Neural cell (in vitro differentiated cells): ENCODE results near the gene LRRC61. TPM values are rescaled to one million over a fixed set of nuclear protein-coding genes. Genes with fewer than 3 reads are reported as not detected.

Experiments used
- H2AFZ ChIP-seq: fragments of 200-600, 300-800 bp; sonication (generic), shearing (Covaris generic); 2 replicates; pipeline ENCODE4 v1.6.0; 2014; ENCODE audit warnings: low read depth, mild to moderate bottlenecking, antibody characterized with exemption, low read length, moderate library complexity
- H3F3A ChIP-seq: fragments of 200-600 bp; shearing (Covaris generic); 2 replicates; pipeline ENCODE4 v1.6.1; 2016; ENCODE audit warnings: mild to moderate bottlenecking, moderate library complexity, mixed read lengths, antibody characterized with exemption, low read length; ENCODE audit not compliant: insufficient read depth, poor library complexity, severe bottlenecking
- H3K27ac ChIP-seq: fragments of 200-600, 300-800 bp; sonication (generic), shearing (Covaris generic); 2 replicates; pipeline ENCODE4 v1.5.1; 2014; ENCODE audit warnings: mild to moderate bottlenecking, low read length, moderate library complexity
- H3K27me3 ChIP-seq: fragments of 300-800, 200-600 bp; sonication (generic), shearing (Covaris generic); 2 replicates; pipeline ENCODE4 v1.6.0; 2014; ENCODE audit warnings: mild to moderate bottlenecking, low read depth, low read length, moderate library complexity; ENCODE audit not compliant: insufficient read depth
- H3K36me3 ChIP-seq: fragments of 300-800, 200-600 bp; sonication (generic), shearing (Covaris generic); 2 replicates; pipeline ENCODE4 v1.5.1; 2014; ENCODE audit warnings: mild to moderate bottlenecking, antibody characterized with exemption, low read length, moderate library complexity; ENCODE audit not compliant: insufficient read depth
- H3K4me2 ChIP-seq: fragments of 300-800, 200-600 bp; sonication (generic), shearing (Covaris generic); 2 replicates; pipeline ENCODE4 v1.6.0; 2014; ENCODE audit warnings: mild to moderate bottlenecking, low read length
- H3K4me3 ChIP-seq: fragments of 300-800, 200-600 bp; sonication (generic), shearing (Covaris generic); 2 replicates; pipeline ENCODE4 v1.5.1; 2014; ENCODE audit warnings: mild to moderate bottlenecking, low read length, moderate library complexity
- H3K79me2 ChIP-seq: fragments of 200-600 bp; shearing (Covaris generic); replicated peaks from 2 replicates; pipeline ENCODE4 v1.6.0; 2014; ENCODE audit warnings: mild to moderate bottlenecking, low read length, moderate library complexity; ENCODE audit not compliant: insufficient read depth
- H3K9ac ChIP-seq: fragments of 300-800, 200-600 bp; sonication (generic), shearing (Covaris generic); 2 replicates; pipeline ENCODE4 v1.6.1; 2016; ENCODE audit warnings: mild to moderate bottlenecking, low read length, mixed read lengths
- H3K9me2 ChIP-seq: fragments of 200-600 bp; shearing (Covaris generic); 2 replicates; pipeline ENCODE4 v1.6.1; 2016; ENCODE audit warnings: mild to moderate bottlenecking, low read length, mixed read lengths; ENCODE audit not compliant: insufficient read depth
- H3K9me3 ChIP-seq: fragments of 200-600, 300-800 bp; sonication (generic), shearing (Covaris generic); 2 replicates; pipeline ENCODE4 v1.6.1; 2016; ENCODE audit warnings: mild to moderate bottlenecking, mixed run types, low read length, moderate library complexity, mixed read lengths
- H4K20me1 ChIP-seq: fragments of 200-600 bp; shearing (Covaris generic); 2 replicates; pipeline ENCODE4 v1.6.1; 2016; ENCODE audit warnings: mild to moderate bottlenecking, mixed run types; ENCODE audit not compliant: insufficient read depth
- CTCF ChIP-seq: fragments of 450-650 bp; IDR thresholded peaks from 2 replicates; pipeline ENCODE4 v1.5.1; 2014; ENCODE audit warnings: antibody characterized with exemption, mild to moderate bottlenecking, moderate library complexity; ENCODE audit not compliant: poor library complexity, severe bottlenecking
- EP300 ChIP-seq: fragments of 450-650 bp; conservative IDR thresholded peaks from 2 replicates; pipeline ENCODE4 v1.6.1; 2014; ENCODE audit warnings: antibody characterized with exemption, mild to moderate bottlenecking, moderate library complexity; ENCODE audit not compliant: poor library complexity, severe bottlenecking
- EZH2 ChIP-seq: fragments of 200-600, 300-800 bp; shearing (Covaris generic), sonication (generic); IDR thresholded peaks from 2 replicates; pipeline ENCODE4 v1.6.1; 2014; ENCODE audit warnings: antibody characterized with exemption, low read length, borderline replicate concordance, mild to moderate bottlenecking; ENCODE audit not compliant: insufficient read depth, poor library complexity, severe bottlenecking
- MXI1 ChIP-seq: fragments of 450-650 bp; conservative IDR thresholded peaks from 2 replicates; pipeline ENCODE4 v1.6.1; 2014; ENCODE audit warnings: antibody characterized with exemption, mild to moderate bottlenecking; ENCODE audit not compliant: poor library complexity, severe bottlenecking
- POLR2AphosphoS5 ChIP-seq: IDR thresholded peaks from 2 replicates; pipeline ENCODE4 v1.6.1; 2012
- RAD21 ChIP-seq: fragments of 450-650 bp; conservative IDR thresholded peaks from 2 replicates; pipeline ENCODE4 v1.6.1; 2014; ENCODE audit warnings: antibody characterized with exemption, mild to moderate bottlenecking, moderate library complexity
- SMC3 ChIP-seq: fragments of 450-650 bp; conservative IDR thresholded peaks from 2 replicates; pipeline ENCODE4 v1.6.1; 2014; ENCODE audit warnings: antibody characterized with exemption, mild to moderate bottlenecking, moderate library complexity; ENCODE audit not compliant: poor library complexity
- TAF1 ChIP-seq: IDR thresholded peaks from 2 replicates; pipeline ENCODE4 v1.6.1; 2012; ENCODE audit warnings: low read depth
- polyA plus RNA-seq: library from polyadenylated mRNA; depleted of rRNA; stranded (reverse); fragments of >200 nt; gene quantifications from 2 replicates; pipeline ENCODE4 v1.2.3, GENCODE V29; 2014
- TF ChIP-seq, protein P1 (sequence below): IDR thresholded peaks from 2 replicates; pipeline ENCODE4 v1.6.1; 2012; ENCODE audit warnings: borderline replicate concordance

Gene LRRC61
- polyA plus RNA-seq, 1 donor from 2014 or later, result 5.0 TPM

GRCh38 chr7:150358433-150358832 lies 35.3 kb downstream of the LRRC61 start:
- Histone ChIP-seq H3K4me2 (no peak overlapping the region), H3K4me3 (no peak overlapping the region), H3K79me2 (no peaks in the 10 kb centered on the region), H3F3A (no peaks in the 10 kb centered on the region), H3K27ac (no peak overlapping the region), H3K27me3 (no peaks in the 10 kb centered on the region), H3K9ac (no peak overlapping the region), H4K20me1 (no peaks in the 10 kb centered on the region), H3K36me3 (no peaks in the 10 kb centered on the region), H3K9me2 (no peaks in the 10 kb centered on the region), H2AFZ (no peak overlapping the region), H3K9me3 (no peaks in the 10 kb centered on the region)
- TF ChIP-seq EP300 (no peak), MXI1 (no peak), EZH2 (no peak), POLR2AphosphoS5 (no peak), TAF1 (no peak), CTCF (no peak), SMC3 (no peak), RAD21 (no peak)
- TF ChIP-seq, protein P1, sequence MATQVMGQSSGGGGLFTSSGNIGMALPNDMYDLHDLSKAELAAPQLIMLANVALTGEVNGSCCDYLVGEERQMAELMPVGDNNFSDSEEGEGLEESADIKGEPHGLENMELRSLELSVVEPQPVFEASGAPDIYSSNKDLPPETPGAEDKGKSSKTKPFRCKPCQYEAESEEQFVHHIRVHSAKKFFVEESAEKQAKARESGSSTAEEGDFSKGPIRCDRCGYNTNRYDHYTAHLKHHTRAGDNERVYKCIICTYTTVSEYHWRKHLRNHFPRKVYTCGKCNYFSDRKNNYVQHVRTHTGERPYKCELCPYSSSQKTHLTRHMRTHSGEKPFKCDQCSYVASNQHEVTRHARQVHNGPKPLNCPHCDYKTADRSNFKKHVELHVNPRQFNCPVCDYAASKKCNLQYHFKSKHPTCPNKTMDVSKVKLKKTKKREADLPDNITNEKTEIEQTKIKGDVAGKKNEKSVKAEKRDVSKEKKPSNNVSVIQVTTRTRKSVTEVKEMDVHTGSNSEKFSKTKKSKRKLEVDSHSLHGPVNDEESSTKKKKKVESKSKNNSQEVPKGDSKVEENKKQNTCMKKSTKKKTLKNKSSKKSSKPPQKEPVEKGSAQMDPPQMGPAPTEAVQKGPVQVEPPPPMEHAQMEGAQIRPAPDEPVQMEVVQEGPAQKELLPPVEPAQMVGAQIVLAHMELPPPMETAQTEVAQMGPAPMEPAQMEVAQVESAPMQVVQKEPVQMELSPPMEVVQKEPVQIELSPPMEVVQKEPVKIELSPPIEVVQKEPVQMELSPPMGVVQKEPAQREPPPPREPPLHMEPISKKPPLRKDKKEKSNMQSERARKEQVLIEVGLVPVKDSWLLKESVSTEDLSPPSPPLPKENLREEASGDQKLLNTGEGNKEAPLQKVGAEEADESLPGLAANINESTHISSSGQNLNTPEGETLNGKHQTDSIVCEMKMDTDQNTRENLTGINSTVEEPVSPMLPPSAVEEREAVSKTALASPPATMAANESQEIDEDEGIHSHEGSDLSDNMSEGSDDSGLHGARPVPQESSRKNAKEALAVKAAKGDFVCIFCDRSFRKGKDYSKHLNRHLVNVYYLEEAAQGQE, result no peak

DNA sequence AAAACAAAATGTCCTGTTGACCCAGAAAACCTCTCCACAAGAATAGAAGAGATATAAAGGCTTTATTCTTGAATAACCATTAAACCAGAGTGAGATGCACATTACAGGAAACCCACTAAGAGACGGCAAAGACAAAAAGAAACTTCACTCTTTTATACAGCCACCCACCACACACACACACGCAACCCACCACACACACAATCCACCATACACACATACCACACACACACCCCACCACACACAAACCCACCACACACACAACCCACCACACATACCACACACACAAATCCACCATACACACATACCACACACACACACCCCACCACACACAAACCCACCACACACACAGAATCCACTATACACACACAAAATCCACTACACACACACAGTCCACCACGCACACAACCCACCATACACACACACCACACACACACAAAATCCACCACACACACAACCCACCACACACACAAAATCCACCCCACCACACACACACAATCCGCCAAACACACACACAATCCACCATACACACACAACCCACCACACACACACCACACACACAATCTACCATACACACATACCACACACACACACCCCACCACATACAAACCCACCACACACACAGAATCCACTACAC lies 36.0 kb downstream of the LRRC61 start:
- no peak overlapping the region for H3K9ac ChIP-seq
- no peaks in the 10 kb centered on the region for H3K27me3 ChIP-seq
- H3K4me3 ChIP-seq, result no peak overlapping the region
- H3K27ac ChIP-seq, result no peak overlapping the region
- H3K36me3 ChIP-seq, result no peaks in the 10 kb centered on the region
- H4K20me1 ChIP-seq, result no peaks in the 10 kb centered on the region
- H2AFZ ChIP-seq, result no peak overlapping the region
- H3K9me2 ChIP-seq, result no peaks in the 10 kb centered on the region
- H3K79me2 ChIP-seq, result no peaks in the 10 kb centered on the region
- no peak for TF ChIP-seq RAD21
- TF ChIP-seq, protein P1, result no peak
- TF ChIP-seq EP300, result no peak
- no peak for TF ChIP-seq TAF1
- no peak for TF ChIP-seq SMC3
- TF ChIP-seq CTCF, result no peak
- no peak for TF ChIP-seq EZH2
- no peak for TF ChIP-seq MXI1
- no peak for TF ChIP-seq POLR2AphosphoS5
- H3K9me3 ChIP-seq, result no peaks in the 10 kb centered on the region
- no peaks in the 10 kb centered on the region for H3F3A ChIP-seq
- no peak overlapping the region for H3K4me2 ChIP-seq
